Epithelial cell of esophagus (primary cell): ENCODE results near the gene INHA.
A peak's percentile ranks its signal among the peaks of the same experiment; 100 is the strongest.

Experiments
- DNase-seq: peaks from one replicate; pipeline ENCODE4 v3.0.0; 2010; ENCODE audit warnings: low read depth
- H3K4me3 ChIP-seq: 2 replicates; pipeline ENCODE4 v1.5.1; 2011; ENCODE audit warnings: mild to moderate bottlenecking, low read length, control low read depth
- CTCF ChIP-seq: IDR thresholded peaks from 2 replicates; pipeline ENCODE4 v1.5.1; 2011; ENCODE audit warnings: low read depth, mild to moderate bottlenecking, low read length, control low read depth, inconsistent platforms; ENCODE audit not compliant: insufficient read depth; ENCODE audit errors: missing control alignments

The INHA gene

GRCh38 chr2:219559156-219559915, 12.8 kb upstream of the INHA start:
- no peak overlapping the region for H3K4me3 ChIP-seq
- TF ChIP-seq CTCF, result no peak
- DNase-seq, result no peak

- no peak overlapping the region for H3K4me3 ChIP-seq
- DNase-seq, result no peak
- TF ChIP-seq CTCF, result peak; percentile 65
These were observed 11.8 kb upstream of the INHA start for GRCh38 chr2:219560037-219560892.

GRCh38 chr2:219560893-219561178, 11.3 kb upstream of the INHA start:
- no peak for TF ChIP-seq CTCF
- no peak overlapping the region for H3K4me3 ChIP-seq
- no peak for DNase-seq

GRCh38 chr2:219561179-219562048, 10.7 kb upstream of the INHA start:
- no peak for TF ChIP-seq CTCF
- no peak for DNase-seq

GRCh38 chr2:219562049-219563020, 9.8 kb upstream of the INHA start:
- no peak for DNase-seq
- H3K4me3 ChIP-seq, result no peak overlapping the region
- TF ChIP-seq CTCF, result no peak

More at GRCh38 chr2:219561179-219562048, 10.7 kb upstream of the INHA start:
- H3K4me3 ChIP-seq, result no peak overlapping the region

- no peak for DNase-seq
- H3K4me3 ChIP-seq, result no peak overlapping the region
- no peak for TF ChIP-seq CTCF
These were observed 8.7 kb upstream of the INHA start for GRCh38 chr2:219563271-219563928.
